ENCODE results near the gene HNF4A.

The HNF4A gene

DNA sequence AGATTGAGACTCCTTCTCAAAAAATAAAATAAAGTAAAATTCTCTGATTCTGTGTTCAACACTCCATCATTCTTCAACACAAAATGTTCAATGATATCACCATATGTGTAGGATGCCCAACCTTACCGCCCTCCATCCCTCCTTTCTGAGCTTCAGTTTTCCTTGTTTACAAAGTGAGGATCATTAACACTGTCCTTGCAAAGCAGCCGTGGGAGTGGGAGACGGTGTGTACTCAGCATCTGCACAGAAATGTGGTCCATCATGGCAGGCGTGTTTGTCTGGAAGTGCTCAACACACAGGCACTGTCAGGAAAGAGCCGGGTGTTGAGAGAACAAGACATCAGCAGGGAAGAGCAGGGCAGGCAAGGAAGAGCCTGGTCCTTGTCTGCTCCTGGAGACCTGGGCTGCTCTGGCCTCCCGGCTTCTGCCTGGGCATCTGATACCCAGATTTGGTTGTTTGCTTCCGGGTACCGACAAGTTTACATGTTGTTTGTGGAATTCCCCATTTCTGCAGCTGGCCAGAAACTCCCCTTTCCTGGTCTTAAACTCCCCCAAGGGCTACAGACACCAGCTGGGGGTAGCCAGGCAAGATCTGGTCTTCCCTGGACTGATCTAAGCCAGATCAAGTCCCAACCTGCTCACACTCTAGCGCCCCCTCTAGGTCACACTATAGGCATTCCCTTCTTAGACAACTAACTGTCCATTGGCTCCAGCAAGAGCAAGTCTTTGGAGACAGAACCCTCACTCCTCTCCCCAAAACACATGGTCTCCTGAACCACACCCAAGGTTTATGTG, 93.5 kb downstream of the HNF4A start:
- Mint-ChIP-seq H3K27ac (no peak overlapping the region), H3K27me3 (peaks cover 25% of the 10 kb centered on the region), H3K9me3 (peaks cover 3% of the 10 kb centered on the region), H3K4me3 (no peak overlapping the region), H3K4me1 (peaks cover 7% of the 10 kb centered on the region), H3K36me3 (no peaks in the 10 kb centered on the region)
- ATAC-seq, result no peak

DNA sequence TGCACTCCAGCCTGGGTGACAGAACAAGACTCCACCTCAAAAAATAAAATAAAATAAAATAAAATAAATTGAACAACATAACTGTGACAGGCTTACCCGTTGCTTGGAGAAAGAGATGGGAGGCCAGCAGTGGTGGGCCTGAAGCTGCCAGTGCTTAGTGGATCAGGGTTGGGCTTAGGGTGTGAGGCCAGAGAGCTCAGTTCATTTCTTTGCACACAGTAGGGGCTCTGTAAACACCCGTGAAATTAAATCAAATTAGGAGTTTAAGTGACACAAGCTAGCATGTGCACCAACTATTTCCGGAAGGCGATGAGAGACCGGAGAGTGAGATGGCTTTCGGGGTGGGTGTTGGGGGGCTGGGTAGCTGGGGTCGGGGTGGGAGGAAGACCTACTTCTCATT, 94.4 kb downstream of the HNF4A start:
- H3K27ac Mint-ChIP-seq, result no peak overlapping the region
- H3K36me3 Mint-ChIP-seq, result no peaks in the 10 kb centered on the region
- H3K4me3 Mint-ChIP-seq, result no peak overlapping the region
- H3K4me1 Mint-ChIP-seq, result peaks cover 7% of the 10 kb centered on the region
- no peak for ATAC-seq
- peaks cover 3% of the 10 kb centered on the region for H3K9me3 Mint-ChIP-seq
- H3K27me3 Mint-ChIP-seq, result peaks cover 25% of the 10 kb centered on the region

DNA sequence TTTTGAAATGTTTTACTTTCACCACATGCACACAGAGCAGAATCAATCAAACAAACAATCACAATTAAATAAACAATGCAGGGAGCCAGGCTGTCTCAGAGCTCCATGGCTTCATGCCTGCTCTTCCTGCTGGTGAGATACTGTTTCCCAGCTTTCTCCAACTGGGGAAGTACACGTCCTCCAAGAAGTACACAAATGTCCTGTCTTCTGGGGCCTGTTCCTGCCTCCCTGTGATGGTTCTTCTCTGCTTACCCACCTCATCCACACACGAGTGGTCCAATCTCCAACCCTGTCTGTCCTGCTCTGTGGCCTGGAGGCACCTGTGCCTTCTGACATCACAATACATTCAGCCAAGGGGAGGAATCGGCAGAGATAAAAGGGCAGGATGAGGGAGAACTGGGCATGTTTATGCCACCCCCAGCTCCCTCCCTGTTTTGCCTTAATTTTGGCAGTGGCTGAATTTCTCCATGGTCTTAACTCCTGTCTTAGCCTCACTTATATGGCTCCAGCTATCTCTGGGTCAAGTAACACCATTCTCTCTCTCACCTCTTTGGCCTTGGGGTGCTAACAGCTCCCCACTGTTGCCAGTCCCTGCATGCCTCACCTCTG, 94.9 kb downstream of the HNF4A start:
- H3K4me3 Mint-ChIP-seq, result no peak overlapping the region
- H3K36me3 Mint-ChIP-seq, result no peaks in the 10 kb centered on the region
- no peak for ATAC-seq
- peaks cover 7% of the 10 kb centered on the region for H3K4me1 Mint-ChIP-seq
- peaks cover 20% of the 10 kb centered on the region for H3K27me3 Mint-ChIP-seq
- H3K9me3 Mint-ChIP-seq, result peaks cover 3% of the 10 kb centered on the region
- no peak overlapping the region for H3K27ac Mint-ChIP-seq

DNA sequence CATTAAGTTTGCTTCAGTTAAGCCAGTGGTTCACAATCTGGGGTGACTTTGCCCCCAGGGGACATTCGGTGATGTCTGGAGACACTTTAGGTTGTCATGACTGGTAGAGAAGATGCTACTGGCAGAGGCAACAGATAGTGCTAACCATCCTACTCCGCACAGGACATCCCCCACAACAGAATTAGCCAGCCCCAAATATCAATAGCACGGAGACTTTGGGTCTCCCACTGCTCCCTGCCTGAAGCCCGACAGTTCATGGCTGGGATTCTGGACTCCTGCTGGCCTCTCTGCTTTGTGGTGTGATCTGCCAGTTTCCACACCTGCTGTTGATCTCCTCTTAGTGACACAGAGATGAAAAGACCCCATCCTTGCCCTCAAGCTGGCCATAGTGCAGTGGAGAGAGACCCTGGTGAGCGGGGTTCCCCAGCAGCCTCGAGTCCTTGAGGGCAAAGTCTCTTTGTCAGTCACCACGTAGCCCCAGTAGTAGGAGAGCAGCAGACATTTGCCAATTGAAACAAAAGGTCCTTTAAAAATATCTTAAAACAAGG, 95.5 kb downstream of the HNF4A start:
- Mint-ChIP-seq H3K4me3 (no peak overlapping the region), H3K27ac (no peak overlapping the region)

DNA sequence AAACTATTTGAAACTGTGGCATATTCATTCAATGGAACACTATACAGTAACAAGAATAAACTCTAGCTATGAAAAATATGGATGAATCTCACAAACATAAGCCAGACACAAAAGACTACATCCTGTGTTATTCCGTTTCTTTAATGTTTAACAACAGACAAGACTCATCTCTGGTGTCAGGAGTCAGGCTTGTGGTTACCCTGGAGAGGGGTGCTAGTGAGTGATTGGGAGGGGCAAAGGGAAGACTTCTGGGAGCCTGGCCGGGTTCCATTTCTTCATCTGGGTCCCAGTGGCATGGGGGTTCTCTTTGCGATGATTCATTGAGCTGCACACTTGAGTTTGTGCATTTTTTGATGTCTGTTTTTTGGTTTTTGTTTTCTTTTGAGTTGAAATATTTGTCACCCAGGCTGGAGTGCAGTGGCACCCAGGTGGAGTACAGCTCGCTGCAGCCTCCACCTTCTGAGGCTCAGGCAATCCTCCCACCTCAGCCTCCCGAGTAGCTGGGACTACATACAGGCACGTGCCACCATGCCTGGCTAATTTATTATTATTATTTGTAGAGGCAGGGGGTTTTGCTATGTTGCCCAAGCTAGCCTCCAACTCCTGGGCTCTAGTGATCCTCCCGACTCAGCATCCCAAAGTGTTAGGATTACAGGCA, 98.9 kb downstream of the HNF4A start:
- ATAC-seq, result no peak
- no peaks in the 10 kb centered on the region for H3K27me3 Mint-ChIP-seq
- peaks cover under 1% of the 10 kb centered on the region for H3K4me1 Mint-ChIP-seq
- H3K27ac Mint-ChIP-seq, result no peak overlapping the region
- no peaks in the 10 kb centered on the region for H3K36me3 Mint-ChIP-seq
- no peaks in the 10 kb centered on the region for H3K9me3 Mint-ChIP-seq
- no peak overlapping the region for H3K4me3 Mint-ChIP-seq

More for the DNA sequence above, 95.5 kb downstream of the HNF4A start:
- no peak for ATAC-seq
- H3K36me3 Mint-ChIP-seq, result no peaks in the 10 kb centered on the region
- peaks cover 7% of the 10 kb centered on the region for H3K4me1 Mint-ChIP-seq
- peaks cover 14% of the 10 kb centered on the region for H3K27me3 Mint-ChIP-seq
- H3K9me3 Mint-ChIP-seq, result peaks cover 3% of the 10 kb centered on the region

DNA sequence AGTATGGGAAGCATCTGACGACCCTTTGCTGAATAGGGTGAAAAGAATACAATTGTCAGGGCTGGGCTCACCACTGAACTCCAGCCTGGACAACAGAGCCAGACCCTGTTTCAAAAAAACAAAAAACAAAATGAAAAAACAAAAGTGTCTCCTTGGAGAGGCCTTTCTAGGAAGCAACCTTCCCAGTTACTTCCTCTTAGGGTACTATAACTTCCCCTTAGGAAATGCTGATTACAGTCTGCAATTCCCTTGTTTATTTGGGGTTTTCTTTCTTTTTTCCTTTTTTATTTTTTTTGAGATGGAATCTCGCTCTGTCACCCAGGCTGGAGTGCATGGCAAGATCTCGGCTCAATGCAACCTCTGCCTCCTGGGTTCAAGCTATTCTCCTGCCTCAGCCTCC, 99.6 kb downstream of the HNF4A start:
- no peaks in the 10 kb centered on the region for H3K4me1 Mint-ChIP-seq
- ATAC-seq, result no peak
- H3K9me3 Mint-ChIP-seq, result no peaks in the 10 kb centered on the region
- no peaks in the 10 kb centered on the region for H3K36me3 Mint-ChIP-seq
- no peak overlapping the region for H3K4me3 Mint-ChIP-seq
- H3K27me3 Mint-ChIP-seq, result no peaks in the 10 kb centered on the region
- no peak overlapping the region for H3K27ac Mint-ChIP-seq

DNA sequence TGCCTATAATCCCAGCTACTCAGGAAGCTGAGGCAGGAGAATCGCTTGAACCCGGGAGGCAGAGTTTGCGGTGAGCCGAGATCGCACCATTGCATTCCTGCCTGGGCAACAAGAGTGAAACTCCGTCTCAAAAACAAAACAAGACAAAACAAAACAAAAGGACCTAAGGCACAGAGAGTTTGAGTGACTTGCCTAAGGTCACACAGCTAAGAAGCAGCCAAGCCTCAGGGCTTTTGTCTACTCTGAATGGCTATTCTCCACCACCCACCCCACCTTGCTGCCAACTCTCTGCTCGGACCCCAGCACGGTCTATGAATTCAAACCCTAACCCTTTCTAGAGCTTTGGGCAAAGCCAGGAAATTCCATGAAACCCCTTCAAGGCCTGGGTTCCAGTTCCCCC, 101.1 kb downstream of the HNF4A start:
- Mint-ChIP-seq H3K4me1 (no peaks in the 10 kb centered on the region), H3K36me3 (no peaks in the 10 kb centered on the region), H3K27me3 (no peaks in the 10 kb centered on the region), H3K27ac (no peak overlapping the region), H3K9me3 (no peaks in the 10 kb centered on the region), H3K4me3 (no peak overlapping the region)
- ATAC-seq, result no peak

DNA sequence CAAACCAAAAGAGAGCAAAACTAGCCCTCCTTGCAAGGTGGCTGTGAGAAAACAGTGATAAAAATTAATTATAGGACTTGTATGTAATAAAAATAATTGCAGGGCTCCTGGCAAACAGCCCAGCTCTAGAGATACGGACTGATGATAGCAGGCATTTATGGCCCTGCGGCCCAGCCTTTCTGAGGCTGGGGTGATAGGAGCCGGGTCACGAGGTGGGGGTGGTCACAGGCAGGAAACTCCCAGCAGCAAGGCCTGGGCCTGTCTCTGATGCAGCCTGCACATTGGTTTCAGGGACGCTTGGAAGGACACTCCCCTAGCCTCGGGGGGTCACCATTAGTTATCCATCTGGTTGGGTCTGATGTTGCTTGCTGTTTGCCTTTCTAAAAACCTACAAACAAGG, 101.5 kb downstream of the HNF4A start:
- no peak for ATAC-seq

DNA sequence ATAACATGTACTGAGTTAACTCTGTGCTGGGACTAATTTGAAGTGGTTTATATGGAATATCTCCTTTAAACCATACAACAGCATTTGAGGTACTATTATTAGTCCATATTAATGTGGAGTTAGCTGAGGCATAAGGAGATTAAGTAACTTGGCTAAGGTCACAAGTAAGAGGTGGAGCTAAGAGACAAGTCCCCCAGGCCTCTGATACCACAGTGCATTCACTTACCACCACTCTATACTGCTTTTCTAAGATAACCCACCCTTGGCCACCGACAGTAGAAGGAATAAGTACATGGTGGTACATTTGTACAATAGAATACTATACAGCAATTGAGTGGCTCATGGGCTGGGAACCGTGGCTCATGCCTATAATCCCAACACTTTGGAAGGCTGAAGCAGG, 103.8 kb downstream of the HNF4A start:
- Mint-ChIP-seq H3K4me3 (no peak overlapping the region), H3K36me3 (no peaks in the 10 kb centered on the region), H3K4me1 (no peaks in the 10 kb centered on the region), H3K27me3 (no peaks in the 10 kb centered on the region), H3K9me3 (no peaks in the 10 kb centered on the region), H3K27ac (no peak overlapping the region)
- ATAC-seq, result no peak

More for the DNA sequence above, 101.5 kb downstream of the HNF4A start:
- no peaks in the 10 kb centered on the region for H3K9me3 Mint-ChIP-seq
- no peak overlapping the region for H3K4me3 Mint-ChIP-seq
- H3K4me1 Mint-ChIP-seq, result no peaks in the 10 kb centered on the region
- H3K27ac Mint-ChIP-seq, result no peak overlapping the region
- no peaks in the 10 kb centered on the region for H3K36me3 Mint-ChIP-seq
- H3K27me3 Mint-ChIP-seq, result no peaks in the 10 kb centered on the region

DNA sequence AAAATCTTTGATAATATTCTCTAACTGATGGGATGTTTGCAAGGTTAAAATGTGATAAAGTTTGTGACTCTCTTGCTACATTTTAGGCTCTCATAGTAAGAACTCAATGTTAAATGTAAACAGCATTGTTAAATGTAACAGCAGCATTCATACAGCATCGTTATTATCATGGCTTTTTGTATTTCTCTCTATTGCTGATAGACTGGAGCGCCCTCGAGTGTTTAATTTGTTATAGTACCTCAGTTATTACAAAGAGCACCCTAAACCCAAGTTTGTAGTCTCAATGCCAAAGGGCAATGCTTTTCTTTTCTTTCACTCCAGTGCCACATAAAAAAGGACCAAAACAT, 105.3 kb downstream of the HNF4A start:
- H3K27me3 Mint-ChIP-seq, result no peaks in the 10 kb centered on the region
- no peak overlapping the region for H3K4me3 Mint-ChIP-seq
- no peaks in the 10 kb centered on the region for H3K36me3 Mint-ChIP-seq
- no peak overlapping the region for H3K27ac Mint-ChIP-seq
- no peaks in the 10 kb centered on the region for H3K4me1 Mint-ChIP-seq
- no peaks in the 10 kb centered on the region for H3K9me3 Mint-ChIP-seq
- no peak for ATAC-seq

DNA sequence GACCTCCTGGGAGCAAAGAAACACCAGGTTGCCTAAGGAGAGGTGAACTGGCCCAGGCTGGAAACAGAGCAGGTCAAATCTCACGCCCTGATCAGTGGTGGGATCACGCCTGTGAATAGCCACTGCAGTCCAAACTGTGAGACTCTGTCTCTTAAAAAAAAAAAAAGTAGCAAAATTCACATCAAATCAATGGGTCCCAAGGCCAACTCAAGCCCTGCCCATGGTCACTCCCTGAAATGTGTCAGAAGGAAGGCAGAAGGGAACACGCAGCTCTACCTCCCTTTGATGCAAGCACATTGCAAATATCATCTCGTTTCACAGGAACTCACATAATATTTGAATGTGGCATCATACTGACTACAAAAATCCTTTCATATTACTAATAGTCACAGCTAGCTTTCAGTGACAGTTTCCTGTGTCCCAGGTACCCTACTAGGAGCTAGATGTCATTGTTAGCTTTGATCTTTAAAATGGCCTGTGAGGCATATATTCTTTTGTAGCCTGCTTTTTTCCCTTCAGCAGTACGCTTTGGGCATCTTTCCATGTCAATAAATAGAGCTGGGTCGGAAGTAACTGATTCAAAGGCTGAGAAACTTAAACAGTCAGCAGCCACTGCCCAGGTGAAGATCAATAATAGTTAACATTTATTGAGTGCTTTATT, 105.8 kb downstream of the HNF4A start:
- no peaks in the 10 kb centered on the region for H3K36me3 Mint-ChIP-seq
- ATAC-seq, result no peak
- no peak overlapping the region for H3K4me3 Mint-ChIP-seq
- H3K27me3 Mint-ChIP-seq, result no peaks in the 10 kb centered on the region
- H3K4me1 Mint-ChIP-seq, result no peaks in the 10 kb centered on the region
- H3K9me3 Mint-ChIP-seq, result no peaks in the 10 kb centered on the region
- no peak overlapping the region for H3K27ac Mint-ChIP-seq

DNA sequence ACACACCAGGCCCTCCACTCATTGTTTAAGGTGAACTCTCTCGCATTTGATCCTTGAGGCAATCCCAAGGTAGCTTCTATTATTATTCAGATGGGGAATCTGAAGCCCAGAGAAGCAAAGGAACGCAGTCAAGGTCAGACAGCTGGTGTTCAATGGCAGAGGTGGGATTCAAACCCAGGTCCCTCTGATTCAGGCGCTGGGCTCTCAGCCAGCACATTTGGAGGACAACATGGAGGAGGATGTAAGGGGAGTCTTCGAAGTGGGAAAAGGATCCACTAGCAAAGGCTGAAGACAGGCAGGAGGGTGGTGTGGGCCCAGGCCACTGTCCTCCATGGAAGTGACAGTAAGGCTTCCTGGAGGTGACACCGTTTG, 106.3 kb downstream of the HNF4A start:
- no peak for ATAC-seq
- Mint-ChIP-seq H3K9me3 (no peaks in the 10 kb centered on the region), H3K4me1 (no peaks in the 10 kb centered on the region), H3K27ac (no peak overlapping the region), H3K27me3 (peaks cover 5% of the 10 kb centered on the region), H3K36me3 (no peaks in the 10 kb centered on the region), H3K4me3 (no peak overlapping the region)

DNA sequence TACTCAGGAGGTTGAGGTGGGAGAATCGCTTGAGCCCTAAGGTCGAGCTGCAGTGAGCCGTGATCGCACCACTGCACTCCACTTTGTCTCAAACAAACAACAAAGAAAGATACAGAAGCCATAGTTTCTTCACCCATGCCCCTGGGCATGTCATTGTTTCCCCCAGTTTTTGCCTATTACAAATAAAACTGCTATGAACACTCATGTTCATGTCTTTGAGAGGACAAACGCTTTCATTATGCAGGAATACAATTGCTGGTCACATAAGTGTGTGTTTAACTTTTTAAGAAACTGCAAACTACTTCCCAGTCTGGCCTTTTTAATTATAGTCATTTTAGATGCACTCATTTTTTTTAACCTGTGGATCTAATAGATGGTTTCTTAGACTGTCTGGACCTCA, 108.0 kb downstream of the HNF4A start:
- Mint-ChIP-seq H3K9me3 (no peaks in the 10 kb centered on the region), H3K4me3 (no peak overlapping the region), H3K27me3 (peaks cover 22% of the 10 kb centered on the region), H3K4me1 (no peaks in the 10 kb centered on the region), H3K36me3 (no peaks in the 10 kb centered on the region), H3K27ac (no peak overlapping the region)
- no peak for ATAC-seq

DNA sequence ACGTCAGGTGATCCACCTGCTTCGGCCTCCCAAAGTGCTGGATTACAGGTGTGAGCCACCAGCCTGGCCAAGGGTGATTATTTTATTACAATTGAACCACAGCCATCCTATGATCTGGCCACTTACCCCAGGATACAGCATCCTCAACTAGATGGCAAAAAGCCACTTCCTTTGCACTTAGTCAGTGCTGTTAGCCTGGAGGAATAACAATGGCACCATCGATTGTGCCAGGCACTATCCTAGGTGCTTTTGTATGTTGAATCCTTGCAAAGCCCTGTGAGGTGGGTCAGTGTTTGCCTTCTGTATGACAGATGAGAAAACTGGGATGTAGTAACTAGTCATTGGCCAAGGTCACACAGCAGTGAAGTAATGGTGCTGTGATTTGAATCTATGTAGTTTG, 109.0 kb downstream of the HNF4A start:
- ATAC-seq, result no peak
- H3K27me3 Mint-ChIP-seq, result peaks cover 24% of the 10 kb centered on the region
- no peaks in the 10 kb centered on the region for H3K36me3 Mint-ChIP-seq
- no peaks in the 10 kb centered on the region for H3K4me1 Mint-ChIP-seq
- no peak overlapping the region for H3K4me3 Mint-ChIP-seq
- H3K27ac Mint-ChIP-seq, result no peak overlapping the region
- no peaks in the 10 kb centered on the region for H3K9me3 Mint-ChIP-seq

DNA sequence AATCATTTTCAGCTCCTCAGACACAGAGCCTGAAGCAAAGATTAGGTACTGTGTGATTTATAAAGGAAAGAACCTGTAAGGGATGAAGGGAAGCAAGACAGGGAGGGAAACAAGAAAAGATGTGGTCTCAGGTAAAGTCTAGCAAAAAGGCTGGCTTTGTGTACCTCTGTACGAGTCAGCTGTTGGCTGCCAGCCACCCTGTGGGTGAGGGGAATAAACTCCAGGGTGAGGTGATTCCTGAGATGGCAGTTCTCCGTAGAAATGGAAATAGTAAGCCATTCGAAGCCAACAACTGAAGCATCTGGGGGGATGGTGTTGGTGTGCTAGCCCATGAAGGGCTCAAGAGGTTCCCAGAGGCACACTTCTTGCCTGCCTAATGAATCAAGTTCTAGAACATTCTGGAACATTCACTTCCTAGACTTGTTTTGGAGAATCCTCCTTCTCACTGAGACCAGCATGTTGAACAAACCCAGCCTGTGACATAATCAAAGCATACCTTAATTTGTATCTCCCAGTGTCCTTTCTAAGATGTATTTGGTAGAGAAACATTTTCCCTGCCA, 109.6 kb downstream of the HNF4A start:
- Mint-ChIP-seq H3K9me3 (no peaks in the 10 kb centered on the region), H3K36me3 (no peaks in the 10 kb centered on the region), H3K4me1 (no peaks in the 10 kb centered on the region), H3K27ac (no peak overlapping the region), H3K4me3 (no peak overlapping the region), H3K27me3 (peaks cover 24% of the 10 kb centered on the region)
- ATAC-seq, result no peak

All from stimulated activated memory B cell treated with anti-CD40 and anti-IgM and Interleukin-4, amounts not matched to agents 10 μg/mL and 1 μg/mL and 100 μg/mL, for 72 hours (primary cell).